ENCODE data around the gene EFNA4. TPM values are rescaled to one million over a fixed set of nuclear protein-coding genes. Genes with fewer than 3 reads are reported as not detected.

The EFNA4 gene
- total RNA-seq, 1 donor from 2014 or later: 9.9 TPM

- DNase-seq (ENCODE audit: low spot score): peak; percentile 44
These were observed 11.7 kb upstream of the EFNA4 start for GRCh38 chr1:155051777-155052398.

DNA sequence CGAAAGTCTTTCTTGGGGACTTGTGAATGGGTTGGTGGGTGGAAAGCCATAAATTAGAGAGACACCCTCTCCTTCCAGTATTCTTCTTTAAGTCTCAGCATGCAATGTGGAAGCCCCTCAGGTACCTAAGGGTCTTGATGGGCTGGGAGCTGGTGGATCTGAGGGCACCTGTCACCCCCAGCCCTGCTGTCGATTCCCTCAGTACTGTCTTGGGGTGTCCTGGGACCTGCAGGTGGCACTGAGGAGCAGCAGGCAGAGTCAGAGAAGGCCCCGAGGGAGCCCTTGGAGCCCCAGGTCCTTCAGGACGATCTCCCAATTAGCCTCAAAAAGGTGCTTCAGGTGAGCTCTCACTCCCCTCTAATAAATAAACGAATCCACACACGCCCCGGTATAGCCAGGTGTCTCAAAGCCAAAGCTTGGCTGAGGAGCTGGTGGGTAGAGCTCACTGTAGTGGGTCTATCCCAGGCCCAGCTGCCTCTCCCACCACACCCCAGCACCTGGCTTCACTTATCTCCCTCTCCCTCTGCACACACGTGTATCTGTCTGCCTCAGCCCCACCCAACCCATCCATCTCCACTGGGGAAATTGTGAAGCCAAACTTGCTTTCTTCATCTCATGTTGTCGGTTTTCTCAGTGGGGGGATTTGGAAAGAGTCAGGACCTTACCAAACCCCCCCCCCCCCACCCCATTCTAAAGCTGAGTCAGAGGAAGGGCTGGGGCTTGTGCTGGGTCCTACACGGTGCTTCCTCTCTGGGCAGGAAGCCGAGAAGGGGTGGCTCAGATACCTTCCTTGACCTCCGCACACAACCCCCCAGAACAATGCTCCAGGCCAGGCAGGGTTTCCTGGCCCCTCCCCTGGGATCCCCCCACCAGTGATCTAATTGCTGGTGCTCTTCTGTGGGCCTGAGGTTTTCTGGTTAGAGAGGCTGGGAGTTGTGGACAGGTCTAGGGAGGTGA lies 10.8 kb upstream of the EFNA4 start:
- no peak for DNase-seq (ENCODE audit: low spot score)

- no peak for DNase-seq (ENCODE audit: low spot score)
These were observed 9.9 kb upstream of the EFNA4 start for GRCh38 chr1:155053531-155054105.

GRCh38 chr1:155057104-155057503 lies 6.4 kb upstream of the EFNA4 start:
- DNase-seq (ENCODE audit: low spot score): no peak

- no peak for DNase-seq (ENCODE audit: low spot score)
These were observed 5.7 kb upstream of the EFNA4 start for GRCh38 chr1:155057788-155058211.

- DNase-seq (ENCODE audit: low spot score): no peak
These were observed 2.8 kb upstream of the EFNA4 start for GRCh38 chr1:155060736-155061135.

GRCh38 chr1:155061381-155062150 lies 2.0 kb upstream of the EFNA4 start:
- peak; percentile 80 for DNase-seq (ENCODE audit: low spot score)

- DNase-seq (ENCODE audit: low spot score): no peak
These were observed 1.3 kb upstream of the EFNA4 start for GRCh38 chr1:155062151-155062686.

DNA sequence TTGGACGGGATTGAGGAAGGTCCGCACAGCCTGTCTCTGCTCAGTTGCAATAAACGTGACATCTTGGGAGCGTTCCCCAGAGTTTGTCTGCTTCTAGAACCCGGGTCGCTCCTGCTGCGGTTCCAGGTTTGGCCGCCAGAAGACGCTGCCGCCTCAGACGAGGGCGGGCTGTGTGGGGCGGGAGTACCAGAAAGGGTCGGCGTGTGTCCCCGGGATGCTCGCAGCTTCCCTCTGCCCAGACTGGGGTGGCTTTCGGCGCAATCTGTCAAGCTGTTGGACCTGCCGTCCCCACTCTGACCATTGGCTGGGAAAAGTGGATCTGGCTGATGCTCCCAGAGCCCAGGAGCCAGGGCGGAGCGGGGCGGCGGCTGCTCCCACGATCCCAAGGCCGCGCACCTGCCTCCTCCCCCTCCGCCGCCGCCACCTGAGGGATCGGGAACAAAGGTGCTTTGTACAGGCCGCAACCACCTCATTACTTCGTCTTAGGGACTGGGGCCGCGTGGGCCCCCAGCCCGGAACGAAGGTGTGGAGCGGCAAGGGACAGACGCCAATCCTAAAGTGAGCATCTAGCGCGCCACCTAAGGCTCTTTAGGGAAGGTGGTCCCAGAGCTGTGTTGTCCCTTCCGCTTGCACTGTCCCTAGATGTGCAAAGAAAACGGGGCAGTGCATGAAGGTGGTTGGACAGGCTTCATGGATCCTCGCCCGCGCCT lies 683 bp upstream of the EFNA4 start:
- peak; percentile 57 for DNase-seq (ENCODE audit: low spot score)

DNA sequence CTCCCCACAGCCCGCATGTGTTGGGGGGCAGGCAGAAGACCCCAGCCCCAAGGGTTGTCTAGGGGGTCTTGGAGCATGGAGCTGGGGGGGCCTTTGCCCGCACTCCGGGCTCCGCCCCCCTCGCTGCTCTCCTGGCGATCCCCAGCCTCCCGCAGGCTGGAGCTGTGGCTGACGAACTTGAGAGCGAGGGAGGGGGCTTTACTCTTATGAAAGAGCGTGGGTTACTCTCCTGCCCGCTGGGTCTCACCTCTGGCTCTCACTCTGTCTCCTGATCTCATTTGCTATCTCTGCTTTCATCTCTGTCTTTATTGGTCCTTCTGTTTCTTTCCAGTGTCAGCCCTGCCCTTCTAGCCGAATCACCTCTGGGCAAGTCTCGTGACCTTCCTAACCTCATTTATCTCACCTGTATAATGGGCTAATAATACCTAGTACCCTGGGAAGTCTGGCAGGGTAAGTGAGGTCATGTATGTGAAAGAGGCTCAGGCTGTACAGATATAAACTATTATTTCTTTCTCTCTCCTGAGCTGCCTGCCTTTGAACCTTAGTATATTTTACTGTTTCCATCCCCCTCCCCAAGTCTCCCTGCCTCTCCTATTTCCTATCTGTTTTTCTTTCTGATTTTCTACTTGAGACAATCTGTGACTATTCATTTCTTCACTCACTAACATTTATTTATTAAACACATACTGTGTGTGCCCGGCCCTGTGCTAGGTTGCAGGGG lies 731 bp downstream of the EFNA4 start:
- DNase-seq (ENCODE audit: low spot score): peak; percentile 22

DNA sequence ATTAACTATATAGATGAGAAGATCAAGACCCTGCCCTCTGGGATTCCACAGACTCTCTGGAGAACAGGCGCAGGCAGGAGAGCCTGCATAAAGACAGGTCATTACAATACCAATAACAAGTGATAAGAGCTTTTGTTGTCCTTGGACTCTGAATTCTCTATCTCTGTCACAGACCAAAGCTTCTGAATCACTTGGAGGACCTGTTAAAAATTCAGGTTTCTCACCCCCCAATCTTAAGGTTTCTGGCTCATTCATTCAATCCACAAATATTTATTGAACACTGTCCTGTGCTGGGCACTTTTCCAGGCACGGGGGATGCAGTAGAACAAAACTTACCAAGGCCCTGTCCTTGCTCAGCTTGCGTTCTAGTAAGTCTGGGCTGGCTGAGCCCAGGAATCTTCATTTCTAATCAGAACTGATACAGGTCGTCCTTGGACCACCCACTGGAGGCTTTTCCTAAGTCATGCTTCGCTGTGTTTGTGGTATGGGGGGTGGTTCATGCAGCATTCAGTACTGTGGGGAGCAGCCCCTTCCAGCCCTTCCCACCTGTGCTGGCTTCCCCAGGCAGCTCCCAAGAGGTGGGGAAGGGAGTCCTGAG lies 1.4 kb downstream of the EFNA4 start:
- no peak for DNase-seq (ENCODE audit: low spot score)

GRCh38 chr1:155066777-155067176 lies 3.2 kb downstream of the EFNA4 start:
- no peak for DNase-seq (ENCODE audit: low spot score)

- DNase-seq (ENCODE audit: low spot score): no peak
These were observed 5.1 kb downstream of the EFNA4 start for GRCh38 chr1:155068599-155068998.

DNA sequence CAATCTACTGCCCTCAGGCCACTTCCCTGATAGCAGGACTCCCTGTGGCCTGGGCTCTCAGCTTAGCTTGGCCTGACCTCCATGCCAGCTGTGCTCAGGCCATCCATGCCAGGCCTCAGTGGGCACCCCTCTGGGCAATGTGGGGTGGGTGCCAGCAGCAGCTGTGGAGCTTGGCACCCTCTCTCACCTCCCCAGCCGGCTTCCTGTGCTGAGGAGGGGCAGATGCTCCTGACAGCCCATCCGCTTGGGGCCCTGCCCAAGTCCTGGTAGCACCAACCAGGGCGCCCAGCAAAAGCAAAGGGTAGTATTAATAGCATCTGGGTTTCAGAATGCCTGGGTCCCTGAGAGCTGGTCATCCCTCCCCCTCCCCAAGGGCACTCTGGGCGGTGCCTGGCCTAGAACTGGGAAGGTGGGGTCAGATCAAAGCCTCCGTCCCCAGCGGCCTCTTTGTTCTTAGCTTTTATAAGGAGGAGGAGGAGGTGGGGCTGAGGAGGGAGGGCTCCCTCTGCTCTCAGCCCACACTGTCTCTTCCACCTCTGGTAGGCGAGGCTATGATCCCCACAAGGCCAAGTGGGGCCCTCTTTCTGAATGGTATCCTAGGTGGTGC lies 6.1 kb downstream of the EFNA4 start:
- peak; percentile 48 for DNase-seq (ENCODE audit: low spot score)

GRCh38 chr1:155070158-155070621 lies 6.7 kb downstream of the EFNA4 start:
- DNase-seq (ENCODE audit: low spot score): no peak

- DNase-seq (ENCODE audit: low spot score): peak; percentile 82
These were observed 7.4 kb downstream of the EFNA4 start for GRCh38 chr1:155070721-155071569.

DNA sequence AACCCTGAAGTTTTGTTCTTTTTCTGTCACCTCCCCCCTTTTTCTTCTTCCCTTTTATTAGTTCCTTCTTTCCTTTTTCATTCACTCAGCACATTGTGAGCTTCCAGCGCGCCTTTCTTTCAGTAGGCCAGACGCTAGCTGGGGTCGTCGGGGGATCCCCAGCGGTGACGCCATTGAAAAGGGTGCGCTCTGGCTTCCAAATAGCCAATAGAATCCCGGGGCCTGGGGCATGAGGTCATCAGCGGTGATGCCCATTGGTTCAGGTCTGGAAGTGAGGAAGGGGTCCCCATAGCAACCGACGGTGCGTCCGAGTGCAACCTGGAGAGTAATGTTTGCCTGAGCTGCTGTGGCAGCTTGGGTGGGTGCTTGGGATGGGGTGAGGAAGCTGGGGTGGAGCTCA lies 8.2 kb downstream of the EFNA4 start:
- DNase-seq (ENCODE audit: low spot score): no peak

Data from umbilical cord (tissue), 2 donors.